Embryonic facial prominence (tissue), 1 donor: ENCODE measurements around the gene IFT80.
"Not testable (repeated sequence)": the region's sequence is repeated elsewhere in the genome, so short reads cannot be mapped to it uniquely, and the experiment has no call there.

Experiments used
- DNase-seq: peaks from one replicate; pipeline ENCODE4 v3.0.0-alpha.2; 2016; ENCODE audit errors: extremely low spot score

The IFT80 gene

GRCh38 chr3:160265088-160265487 is 133.9 kb downstream of the IFT80 start:
- DNase-seq: no peak

- no peak for DNase-seq
Measured at GRCh38 chr3:160260587-160261270, 138.3 kb downstream of the IFT80 start.

GRCh38 chr3:160259589-160259988 is 139.4 kb downstream of the IFT80 start:
- DNase-seq: no peak

GRCh38 chr3:160257606-160258005 is 141.4 kb downstream of the IFT80 start:
- no peak for DNase-seq

- DNase-seq: no peak
Measured at GRCh38 chr3:160253298-160253697, 145.7 kb downstream of the IFT80 start.

- DNase-seq: no peak
Measured at GRCh38 chr3:160247766-160248165, 151.3 kb downstream of the IFT80 start.

DNA sequence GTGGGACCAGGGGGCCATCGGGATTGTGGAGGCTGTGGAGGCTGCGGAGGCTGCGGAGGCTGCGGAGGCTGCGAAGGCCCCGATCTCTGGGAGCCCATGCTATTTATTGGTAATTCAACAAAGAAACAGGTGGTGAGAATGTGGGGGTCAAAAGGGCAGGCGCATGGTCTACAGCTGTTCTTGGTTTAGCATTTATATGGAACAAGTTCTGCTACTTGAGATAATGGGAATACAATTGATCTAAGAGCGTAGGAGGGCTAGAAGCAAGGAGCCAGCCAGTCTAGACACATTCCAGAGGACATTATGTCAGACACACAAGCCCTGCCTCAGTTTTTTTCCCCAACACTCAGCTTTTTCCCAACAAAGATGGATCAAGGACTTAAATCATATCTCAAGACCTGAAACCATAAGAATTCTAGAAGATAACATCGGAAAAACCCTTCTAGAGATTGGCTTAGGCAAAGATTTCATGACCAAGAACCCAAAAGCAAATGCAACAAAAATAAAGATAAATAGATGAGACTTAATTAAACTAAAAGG is 153.7 kb downstream of the IFT80 start:
- no peak for DNase-seq

DNA sequence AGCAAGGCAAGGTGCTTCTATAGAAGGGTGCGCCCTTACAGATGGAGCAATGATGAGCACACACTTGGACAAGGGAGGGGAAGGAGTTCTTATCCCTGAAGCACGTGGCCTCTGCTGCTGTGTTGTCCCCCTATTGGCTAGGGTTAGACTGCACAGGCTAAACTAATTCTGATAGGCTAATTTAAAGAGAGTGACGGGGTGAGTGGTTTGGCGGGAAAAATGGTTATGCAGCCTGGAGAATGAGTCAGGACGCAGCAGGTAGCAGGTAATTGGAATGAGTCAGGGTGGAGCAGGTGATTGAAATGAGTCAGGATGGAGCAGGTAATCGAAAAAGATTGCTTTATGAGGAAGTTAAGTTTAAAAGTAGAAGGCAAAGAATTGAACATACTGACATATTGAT is 158.3 kb downstream of the IFT80 start:
- not testable (repeated sequence) for DNase-seq

GRCh38 chr3:160232014-160232413 is 167.0 kb downstream of the IFT80 start:
- no peak for DNase-seq

DNA sequence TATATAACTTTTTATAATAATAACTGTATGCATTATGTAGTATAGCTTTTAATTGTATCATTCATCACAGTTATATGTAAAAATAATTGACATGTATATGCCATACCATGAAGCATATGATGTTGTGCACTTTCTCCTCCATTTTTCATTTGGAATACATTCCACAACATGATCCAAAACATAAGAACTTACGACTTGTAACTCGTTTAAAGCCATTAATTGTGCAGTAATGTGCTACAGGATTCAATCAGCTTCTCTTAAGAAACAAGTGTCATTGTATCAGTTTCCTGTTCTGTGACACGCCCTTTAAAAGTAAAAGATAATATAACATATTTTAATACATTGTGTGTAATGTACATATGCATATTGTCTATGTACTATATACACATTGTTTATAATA is 171.6 kb downstream of the IFT80 start:
- DNase-seq: no peak

GRCh38 chr3:160226026-160226907 is 172.8 kb downstream of the IFT80 start:
- no peak for DNase-seq

- DNase-seq: no peak
Measured at GRCh38 chr3:160225176-160226025, 173.6 kb downstream of the IFT80 start, which contains the start of gene C3orf80. Gene C3orf80, plus strand, starts transcription at chr3:160225422. Its CDS starts 214 bp downstream, at chr3:160225636.

DNA sequence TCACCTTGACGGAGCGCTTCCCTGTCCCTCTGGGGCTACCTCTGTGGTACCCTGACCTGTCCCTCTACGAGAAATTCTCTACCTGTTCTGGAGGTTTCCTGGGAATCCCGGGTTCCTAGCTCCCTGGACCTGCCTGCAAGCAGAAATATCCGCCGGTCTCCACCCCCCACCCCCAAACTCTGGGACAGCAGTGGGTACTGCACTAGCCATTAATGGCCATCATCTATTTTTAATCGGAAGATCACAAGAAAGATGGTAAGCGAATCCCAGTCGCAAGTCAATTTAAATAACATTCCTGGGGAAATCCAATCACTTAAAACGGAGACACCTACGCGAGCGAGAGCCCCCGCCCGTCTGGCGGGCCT is 174.2 kb downstream of the IFT80 start:
- no peak for DNase-seq

- DNase-seq: no peak
Measured at GRCh38 chr3:160224256-160224655, 174.8 kb downstream of the IFT80 start.

DNA sequence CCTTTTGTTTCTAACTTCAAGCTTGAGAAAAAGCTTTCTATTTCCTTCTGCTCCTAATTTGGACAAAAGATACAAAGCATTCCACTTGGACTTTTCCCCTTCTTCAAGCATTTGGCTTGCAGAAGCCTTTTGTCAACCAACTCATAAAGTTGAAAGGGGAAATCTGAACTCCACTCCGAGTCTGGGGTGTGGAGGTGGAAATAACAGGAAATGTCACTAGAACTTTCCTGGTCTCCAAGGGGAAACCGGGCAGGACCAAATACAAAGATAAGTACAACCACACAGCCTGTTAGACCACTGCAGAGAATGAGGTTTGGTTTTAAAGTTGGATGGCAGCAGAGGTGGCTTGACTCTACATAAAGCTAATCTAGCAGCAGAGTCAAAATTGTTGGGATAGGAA is 178.0 kb downstream of the IFT80 start:
- no peak for DNase-seq

- DNase-seq: no peak
Measured at GRCh38 chr3:160220038-160220437, 179.0 kb downstream of the IFT80 start.

- no peak for DNase-seq
Measured at GRCh38 chr3:160218136-160218535, 180.9 kb downstream of the IFT80 start.

- DNase-seq: no peak
Measured at GRCh38 chr3:160217675-160218074, 181.3 kb downstream of the IFT80 start.

- no peak for DNase-seq
Measured at GRCh38 chr3:160213191-160213590, 185.8 kb downstream of the IFT80 start.

- DNase-seq: no peak
Measured at GRCh38 chr3:160210799-160211221, 188.2 kb downstream of the IFT80 start.

DNA sequence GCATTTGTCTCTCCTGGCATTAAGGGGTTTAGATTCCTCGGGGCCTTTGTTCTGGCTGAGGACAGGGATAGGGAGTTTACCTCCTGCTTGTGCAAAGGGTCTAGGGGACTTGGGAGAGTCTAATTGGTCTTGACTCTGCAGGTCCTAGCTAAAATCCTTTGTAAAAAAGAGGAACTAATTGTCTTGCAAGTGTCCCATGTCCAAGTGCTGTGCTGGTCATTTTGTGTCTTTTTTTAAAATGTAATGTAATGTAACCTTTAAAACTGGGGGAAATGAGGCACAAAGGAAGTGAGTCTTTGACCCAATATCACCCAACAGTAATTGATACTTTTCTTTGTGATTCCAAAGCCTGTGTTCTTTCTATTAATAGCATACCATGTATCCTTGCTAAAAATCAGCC is 188.7 kb downstream of the IFT80 start:
- DNase-seq: no peak
